ENCODE data around the gene DTX3. TPM values are rescaled to one million over a fixed set of nuclear protein-coding genes. Genes with fewer than 3 reads are reported as not detected.

DTX3 gene
- total and polyA plus RNA-seq, 2 of the 13 experiments (the other 11 are each of a cell fraction or from before 2014, with no cell fraction given): 9.0 to 27.2 TPM

DNA sequence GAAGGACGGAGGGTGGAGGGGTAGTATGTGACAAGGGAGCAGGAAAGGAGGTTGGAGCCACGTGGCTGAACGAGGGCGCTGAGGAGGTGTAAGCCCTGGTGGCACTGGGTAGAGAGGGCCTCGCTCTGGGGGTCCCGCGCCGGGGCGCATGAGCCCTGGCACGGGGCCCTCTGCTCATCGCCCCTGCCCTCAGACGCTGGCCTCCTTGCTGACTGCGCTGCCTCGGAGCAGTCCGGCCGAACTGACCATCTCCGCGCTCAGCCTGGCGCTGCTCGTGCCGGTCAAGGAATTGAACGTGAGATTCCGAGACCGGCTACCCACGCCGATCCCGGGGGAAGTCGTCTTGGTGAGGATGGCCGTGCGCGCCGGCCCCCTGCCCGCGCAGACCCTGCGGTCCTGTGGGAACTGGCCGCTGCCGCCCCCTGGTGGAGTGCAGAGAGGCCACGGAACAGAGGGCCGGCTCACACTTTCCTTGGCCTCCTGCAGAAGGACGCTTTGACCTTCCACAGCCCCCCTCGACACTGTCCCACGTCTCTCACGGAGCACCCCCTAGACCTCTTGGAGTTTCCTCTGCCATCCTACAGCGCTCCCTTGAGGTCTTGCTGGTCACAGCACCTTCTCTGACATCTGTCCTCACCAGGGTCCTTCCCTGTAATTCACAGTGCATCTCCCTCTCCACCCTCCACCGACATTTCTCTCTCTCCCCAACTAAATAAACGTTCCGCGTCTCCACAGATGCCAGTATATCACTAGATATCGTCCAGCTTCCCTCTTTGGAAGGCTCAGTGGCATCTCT lies 17.1 kb downstream of the DTX3 start (continued):
- TF ChIP-seq CCAR2 (optimal IDR thresholded peaks at IDR 0.05; ENCODE audit: low read depth, low read length) (no peak), CAMTA2 (CRISPR knock-in tag; IDR thresholded peaks at IDR 0.05; ENCODE audit: borderline replicate concordance) (no peak), ZFAT (CRISPR knock-in tag; conservative IDR thresholded peaks at IDR 0.05) (no peak), ZNF468 (CRISPR knock-in tag; IDR thresholded peaks at IDR 0.05) (0 out of 2 replicates have a peak, but pooled peaks have one; percentile 34), EZH2 (conservative IDR thresholded peaks at IDR 0.05; ENCODE audit: low read depth, low read length) (no peak), HNRNPH1 (optimal IDR thresholded peaks at IDR 0.05; ENCODE audit: low read depth, low read length) (no peak), ZKSCAN8 (CRISPR knock-in tag; IDR thresholded peaks at IDR 0.05; ENCODE audit: borderline replicate concordance) (no peak), NBN (conservative IDR thresholded peaks at IDR 0.05) (no peak), SATB2 (CRISPR knock-in tag; IDR thresholded peaks at IDR 0.05) (no peak), SRY (CRISPR knock-in tag; IDR thresholded peaks at IDR 0.05) (0 out of 2 replicates have a peak, but pooled peaks have one; percentile 69), AGO2 (optimal IDR thresholded peaks at IDR 0.05; ENCODE audit: low read depth, low read length) (no peak), ZNF878 (CRISPR knock-in tag; IDR thresholded peaks at IDR 0.05) (no peak), SIX4 (CRISPR knock-in tag; IDR thresholded peaks at IDR 0.05) (no peak)
- TF ChIP-seq, protein P1, sequence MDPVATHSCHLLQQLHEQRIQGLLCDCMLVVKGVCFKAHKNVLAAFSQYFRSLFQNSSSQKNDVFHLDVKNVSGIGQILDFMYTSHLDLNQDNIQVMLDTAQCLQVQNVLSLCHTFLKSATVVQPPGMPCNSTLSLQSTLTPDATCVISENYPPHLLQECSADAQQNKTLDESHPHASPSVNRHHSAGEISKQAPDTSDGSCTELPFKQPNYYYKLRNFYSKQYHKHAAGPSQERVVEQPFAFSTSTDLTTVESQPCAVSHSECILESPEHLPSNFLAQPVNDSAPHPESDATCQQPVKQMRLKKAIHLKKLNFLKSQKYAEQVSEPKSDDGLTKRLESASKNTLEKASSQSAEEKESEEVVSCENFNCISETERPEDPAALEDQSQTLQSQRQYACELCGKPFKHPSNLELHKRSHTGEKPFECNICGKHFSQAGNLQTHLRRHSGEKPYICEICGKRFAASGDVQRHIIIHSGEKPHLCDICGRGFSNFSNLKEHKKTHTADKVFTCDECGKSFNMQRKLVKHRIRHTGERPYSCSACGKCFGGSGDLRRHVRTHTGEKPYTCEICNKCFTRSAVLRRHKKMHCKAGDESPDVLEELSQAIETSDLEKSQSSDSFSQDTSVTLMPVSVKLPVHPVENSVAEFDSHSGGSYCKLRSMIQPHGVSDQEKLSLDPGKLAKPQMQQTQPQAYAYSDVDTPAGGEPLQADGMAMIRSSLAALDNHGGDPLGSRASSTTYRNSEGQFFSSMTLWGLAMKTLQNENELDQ (CRISPR knock-in tag; IDR thresholded peaks at IDR 0.05; ENCODE audit: borderline replicate concordance): no peak
- TF ChIP-seq, protein P2, sequence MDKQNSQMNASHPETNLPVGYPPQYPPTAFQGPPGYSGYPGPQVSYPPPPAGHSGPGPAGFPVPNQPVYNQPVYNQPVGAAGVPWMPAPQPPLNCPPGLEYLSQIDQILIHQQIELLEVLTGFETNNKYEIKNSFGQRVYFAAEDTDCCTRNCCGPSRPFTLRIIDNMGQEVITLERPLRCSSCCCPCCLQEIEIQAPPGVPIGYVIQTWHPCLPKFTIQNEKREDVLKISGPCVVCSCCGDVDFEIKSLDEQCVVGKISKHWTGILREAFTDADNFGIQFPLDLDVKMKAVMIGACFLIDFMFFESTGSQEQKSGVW (CRISPR knock-in tag; IDR thresholded peaks at IDR 0.05; ENCODE audit: borderline replicate concordance): no peak
- TF ChIP-seq, protein P3, sequence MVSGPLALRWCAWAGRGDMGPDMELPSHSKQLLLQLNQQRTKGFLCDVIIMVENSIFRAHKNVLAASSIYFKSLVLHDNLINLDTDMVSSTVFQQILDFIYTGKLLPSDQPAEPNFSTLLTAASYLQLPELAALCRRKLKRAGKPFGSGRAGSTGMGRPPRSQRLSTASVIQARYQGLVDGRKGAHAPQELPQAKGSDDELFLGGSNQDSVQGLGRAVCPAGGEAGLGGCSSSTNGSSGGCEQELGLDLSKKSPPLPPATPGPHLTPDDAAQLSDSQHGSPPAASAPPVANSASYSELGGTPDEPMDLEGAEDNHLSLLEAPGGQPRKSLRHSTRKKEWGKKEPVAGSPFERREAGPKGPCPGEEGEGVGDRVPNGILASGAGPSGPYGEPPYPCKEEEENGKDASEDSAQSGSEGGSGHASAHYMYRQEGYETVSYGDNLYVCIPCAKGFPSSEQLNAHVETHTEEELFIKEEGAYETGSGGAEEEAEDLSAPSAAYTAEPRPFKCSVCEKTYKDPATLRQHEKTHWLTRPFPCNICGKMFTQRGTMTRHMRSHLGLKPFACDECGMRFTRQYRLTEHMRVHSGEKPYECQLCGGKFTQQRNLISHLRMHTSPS (CRISPR knock-in tag; IDR thresholded peaks at IDR 0.05; ENCODE audit: low read depth): no peak
- TF ChIP-seq, protein P4, sequence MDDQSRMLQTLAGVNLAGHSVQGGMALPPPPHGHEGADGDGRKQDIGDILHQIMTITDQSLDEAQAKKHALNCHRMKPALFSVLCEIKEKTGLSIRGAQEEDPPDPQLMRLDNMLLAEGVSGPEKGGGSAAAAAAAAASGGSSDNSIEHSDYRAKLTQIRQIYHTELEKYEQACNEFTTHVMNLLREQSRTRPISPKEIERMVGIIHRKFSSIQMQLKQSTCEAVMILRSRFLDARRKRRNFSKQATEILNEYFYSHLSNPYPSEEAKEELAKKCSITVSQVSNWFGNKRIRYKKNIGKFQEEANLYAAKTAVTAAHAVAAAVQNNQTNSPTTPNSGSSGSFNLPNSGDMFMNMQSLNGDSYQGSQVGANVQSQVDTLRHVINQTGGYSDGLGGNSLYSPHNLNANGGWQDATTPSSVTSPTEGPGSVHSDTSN (CRISPR knock-in tag; IDR thresholded peaks at IDR 0.05; ENCODE audit: borderline replicate concordance): no peak
- TF ChIP-seq, protein P5, sequence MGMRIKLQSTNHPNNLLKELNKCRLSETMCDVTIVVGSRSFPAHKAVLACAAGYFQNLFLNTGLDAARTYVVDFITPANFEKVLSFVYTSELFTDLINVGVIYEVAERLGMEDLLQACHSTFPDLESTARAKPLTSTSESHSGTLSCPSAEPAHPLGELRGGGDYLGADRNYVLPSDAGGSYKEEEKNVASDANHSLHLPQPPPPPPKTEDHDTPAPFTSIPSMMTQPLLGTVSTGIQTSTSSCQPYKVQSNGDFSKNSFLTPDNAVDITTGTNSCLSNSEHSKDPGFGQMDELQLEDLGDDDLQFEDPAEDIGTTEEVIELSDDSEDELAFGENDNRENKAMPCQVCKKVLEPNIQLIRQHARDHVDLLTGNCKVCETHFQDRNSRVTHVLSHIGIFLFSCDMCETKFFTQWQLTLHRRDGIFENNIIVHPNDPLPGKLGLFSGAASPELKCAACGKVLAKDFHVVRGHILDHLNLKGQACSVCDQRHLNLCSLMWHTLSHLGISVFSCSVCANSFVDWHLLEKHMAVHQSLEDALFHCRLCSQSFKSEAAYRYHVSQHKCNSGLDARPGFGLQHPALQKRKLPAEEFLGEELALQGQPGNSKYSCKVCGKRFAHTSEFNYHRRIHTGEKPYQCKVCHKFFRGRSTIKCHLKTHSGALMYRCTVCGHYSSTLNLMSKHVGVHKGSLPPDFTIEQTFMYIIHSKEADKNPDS (CRISPR knock-in tag; IDR thresholded peaks at IDR 0.05): 0 out of 2 replicates have a peak, but pooled peaks have one; percentile 45
- TF ChIP-seq, protein P6, sequence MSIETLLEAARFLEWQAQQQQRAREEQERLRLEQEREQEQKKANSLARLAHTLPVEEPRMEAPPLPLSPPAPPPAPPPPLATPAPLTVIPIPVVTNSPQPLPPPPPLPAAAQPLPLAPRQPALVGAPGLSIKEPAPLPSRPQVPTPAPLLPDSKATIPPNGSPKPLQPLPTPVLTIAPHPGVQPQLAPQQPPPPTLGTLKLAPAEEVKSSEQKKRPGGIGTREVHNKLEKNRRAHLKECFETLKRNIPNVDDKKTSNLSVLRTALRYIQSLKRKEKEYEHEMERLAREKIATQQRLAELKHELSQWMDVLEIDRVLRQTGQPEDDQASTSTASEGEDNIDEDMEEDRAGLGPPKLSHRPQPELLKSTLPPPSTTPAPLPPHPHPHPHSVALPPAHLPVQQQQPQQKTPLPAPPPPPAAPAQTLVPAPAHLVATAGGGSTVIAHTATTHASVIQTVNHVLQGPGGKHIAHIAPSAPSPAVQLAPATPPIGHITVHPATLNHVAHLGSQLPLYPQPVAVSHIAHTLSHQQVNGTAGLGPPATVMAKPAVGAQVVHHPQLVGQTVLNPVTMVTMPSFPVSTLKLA (IDR thresholded peaks at IDR 0.05): no peak

All from HepG2 (cell line).